CD1c-positive myeloid dendritic cell (primary cell): ENCODE results near the gene VIM.

Experiments used
- DNase-seq: peaks from one replicate; pipeline ENCODE4 v3.0.0-alpha.2; 2016; ENCODE audit errors: extremely low spot score

VIM gene

DNA sequence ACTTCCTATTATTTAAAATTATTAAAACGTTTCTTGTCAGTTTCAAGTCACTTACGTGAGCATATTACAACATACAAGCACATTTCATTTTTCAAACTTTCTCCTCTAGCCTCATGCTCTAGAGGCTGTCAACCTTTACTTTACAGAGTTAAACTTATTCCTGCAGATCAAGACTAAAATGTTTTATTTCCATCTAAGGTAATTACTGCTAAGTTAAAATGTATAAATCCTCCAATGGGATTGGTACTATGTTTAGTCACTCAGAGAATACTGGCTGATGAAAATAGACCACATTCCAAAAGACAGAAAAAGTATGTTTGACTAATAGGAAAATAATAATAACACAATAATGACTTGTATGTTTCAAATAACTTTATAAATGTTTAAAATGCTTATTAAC, 18.2 kb upstream of the VIM start:
- no peak for DNase-seq

DNA sequence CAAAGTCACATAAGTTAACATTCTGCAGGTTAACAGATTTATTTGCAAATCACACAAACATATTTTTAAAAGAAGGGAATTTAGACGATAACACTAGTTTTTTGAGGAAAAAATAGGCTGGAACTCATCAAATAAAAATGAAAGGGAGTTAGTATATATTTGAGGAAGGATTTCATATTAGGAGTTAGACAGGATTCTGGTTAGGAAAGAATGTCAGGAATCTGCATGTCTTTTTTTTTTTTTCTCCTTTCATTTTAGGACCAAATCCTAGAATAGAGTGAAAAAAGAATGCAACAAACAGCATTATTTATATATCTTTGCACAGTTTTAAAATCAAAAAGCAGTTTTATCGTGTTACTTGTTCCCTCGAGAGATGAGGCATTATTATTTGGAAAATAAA, 17.7 kb upstream of the VIM start:
- no peak for DNase-seq

DNA sequence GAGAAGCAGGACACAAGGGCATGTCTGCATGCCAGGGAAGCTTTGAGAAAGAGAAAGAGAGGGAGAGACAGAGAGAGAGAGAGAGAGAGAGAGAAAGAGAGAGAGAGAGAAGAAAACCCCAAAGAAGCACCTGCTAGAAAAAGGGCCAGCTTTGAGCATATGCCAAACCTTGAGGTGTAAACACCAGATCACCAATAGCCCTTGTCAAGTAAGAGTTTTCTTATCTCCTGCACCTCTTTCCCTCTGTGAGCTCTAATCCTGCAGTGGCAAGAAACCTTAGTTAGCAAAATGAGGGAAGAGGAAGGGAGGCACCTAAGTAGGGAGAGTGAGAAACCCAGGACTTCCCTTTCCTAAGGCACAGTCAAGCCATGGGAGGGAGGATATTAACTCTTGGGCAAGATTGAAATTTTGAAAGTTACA, 15.2 kb upstream of the VIM start:
- DNase-seq, result peak; percentile 90

DNA sequence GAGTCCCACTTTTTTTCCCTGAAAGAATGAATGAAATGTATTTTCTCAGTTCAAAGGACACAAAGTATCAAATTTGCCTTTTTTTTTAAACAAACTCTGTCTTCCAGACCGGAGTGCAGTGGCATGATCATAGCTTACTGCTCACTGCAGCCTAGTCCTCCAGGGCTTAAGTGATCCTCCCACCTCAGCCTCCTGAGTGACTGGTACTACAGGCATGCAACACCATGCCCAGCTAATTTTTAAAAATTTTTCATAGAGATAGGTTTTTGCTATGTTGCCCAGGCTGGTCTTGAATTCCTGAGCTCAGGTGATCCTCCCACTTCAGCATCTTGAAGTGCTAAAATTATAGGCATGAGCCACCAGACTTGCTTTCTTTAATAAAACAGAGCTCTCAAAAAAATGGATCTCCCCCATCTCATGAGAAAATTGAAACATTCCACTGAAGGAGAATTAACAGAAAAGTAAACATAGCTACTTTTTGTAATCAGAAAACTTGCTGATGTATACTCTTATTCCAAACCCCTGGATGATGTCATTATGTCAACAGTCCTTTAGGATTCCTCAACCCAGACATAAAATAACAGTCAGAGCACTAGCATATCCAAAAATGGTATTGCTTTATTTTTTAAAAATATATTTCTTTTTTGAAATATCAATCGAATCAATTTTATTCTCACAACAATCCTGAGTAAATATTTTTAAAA, 14.2 kb upstream of the VIM start:
- DNase-seq, result peak; percentile 24

DNA sequence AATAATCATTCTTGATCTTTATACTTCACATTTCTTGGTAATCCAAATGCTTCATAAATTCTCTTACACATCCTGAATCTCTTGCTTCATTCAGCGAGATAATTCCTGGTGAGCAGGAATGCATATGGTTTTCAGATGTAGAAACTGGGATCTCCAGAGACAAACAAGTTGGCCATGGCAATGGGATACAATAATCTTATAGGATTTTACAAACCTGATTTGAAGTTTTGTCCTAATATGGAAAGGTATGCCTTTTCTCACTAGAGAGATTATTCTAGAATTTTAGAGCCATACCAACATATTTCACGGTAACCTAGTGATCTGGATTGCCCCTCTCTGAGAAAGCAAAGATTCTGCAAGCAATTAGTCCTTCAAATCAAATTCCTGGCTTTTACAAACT, 13.5 kb upstream of the VIM start:
- DNase-seq, result no peak

DNA sequence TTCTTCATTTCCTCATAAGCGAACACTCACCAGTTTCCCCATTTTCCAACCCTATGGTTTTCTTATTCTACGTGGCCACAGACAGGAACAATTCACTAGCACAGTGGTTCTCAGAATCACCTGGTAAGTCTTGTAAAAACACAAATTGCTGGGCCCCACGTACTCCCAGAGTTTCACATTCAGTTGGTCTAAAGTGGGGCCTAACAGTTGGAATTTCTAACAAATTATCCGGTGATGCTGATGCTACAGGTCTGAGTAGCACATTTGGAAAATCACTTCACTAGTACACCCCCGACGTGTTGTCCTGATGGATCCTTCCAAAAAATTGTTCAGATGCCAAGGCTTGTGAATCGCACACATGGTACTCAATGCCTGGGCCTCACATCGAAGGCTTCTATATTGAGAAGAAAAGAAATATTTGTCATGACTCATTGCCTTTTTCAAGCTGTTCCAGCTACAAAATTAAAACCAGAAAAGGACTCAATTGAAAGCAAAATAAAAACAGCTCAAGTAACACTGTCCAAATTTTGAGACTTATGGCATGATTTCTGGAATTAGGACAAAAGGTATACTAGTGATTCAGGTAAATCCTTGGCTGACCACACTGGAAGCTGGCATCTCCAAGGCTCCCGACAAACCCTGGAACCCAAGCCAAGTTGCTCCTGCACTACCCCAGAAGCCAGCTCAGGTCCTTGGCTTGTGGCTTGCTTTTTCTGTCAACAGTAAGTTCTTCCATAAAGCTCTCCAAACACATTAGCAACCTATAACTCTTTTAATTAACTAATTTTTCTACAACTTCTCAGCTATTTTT, 12.9 kb upstream of the VIM start:
- DNase-seq, result peak; percentile 82

DNA sequence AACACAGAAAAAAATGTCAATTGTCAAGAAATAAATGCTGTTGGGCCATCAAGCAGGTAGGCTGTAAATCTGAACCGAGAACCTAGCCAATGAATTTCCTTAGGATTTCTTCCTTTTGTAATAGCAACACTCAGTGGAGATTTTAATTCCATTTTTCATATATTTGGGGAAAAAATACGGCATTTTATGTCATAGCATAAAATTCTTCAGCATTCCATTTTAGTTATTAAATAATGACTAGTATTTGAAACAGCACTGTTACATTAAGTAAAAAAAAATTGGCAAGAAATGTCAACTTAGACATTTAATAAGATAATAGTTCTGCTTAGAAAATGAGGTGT, 12.3 kb upstream of the VIM start:
- no peak for DNase-seq

DNA sequence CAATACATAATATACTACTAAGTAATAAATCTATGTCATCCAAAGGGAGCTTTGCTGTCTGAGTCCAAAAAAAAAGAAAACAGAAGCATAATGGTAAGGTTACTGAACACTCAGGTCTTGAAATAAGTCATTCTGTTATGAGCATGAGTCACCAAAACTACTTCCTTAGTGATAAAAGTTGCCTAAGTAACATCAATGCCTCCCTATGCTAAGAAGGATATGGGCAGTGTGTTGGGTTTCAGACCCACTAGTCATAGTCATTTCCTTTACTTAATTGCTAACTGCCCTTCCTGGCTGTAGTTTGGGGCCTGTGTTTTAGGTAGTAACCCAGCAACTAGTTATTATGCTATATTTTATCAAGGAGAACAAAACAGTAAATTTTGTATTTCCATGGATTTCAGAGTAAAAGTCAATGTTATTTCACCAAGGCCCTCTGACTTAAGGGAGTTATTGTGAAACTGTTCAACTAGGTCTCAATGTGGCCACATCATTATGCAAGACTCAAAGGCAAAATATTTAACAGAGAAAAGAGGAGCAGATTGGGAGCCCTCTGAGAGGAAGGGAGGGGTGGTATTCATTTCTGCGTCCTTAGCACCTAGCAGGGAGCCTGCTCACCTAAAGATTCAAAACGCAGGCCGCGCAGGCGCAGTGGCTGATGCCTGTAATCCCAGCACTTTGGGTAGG, 11.7 kb upstream of the VIM start:
- DNase-seq, result peak; percentile 95

DNA sequence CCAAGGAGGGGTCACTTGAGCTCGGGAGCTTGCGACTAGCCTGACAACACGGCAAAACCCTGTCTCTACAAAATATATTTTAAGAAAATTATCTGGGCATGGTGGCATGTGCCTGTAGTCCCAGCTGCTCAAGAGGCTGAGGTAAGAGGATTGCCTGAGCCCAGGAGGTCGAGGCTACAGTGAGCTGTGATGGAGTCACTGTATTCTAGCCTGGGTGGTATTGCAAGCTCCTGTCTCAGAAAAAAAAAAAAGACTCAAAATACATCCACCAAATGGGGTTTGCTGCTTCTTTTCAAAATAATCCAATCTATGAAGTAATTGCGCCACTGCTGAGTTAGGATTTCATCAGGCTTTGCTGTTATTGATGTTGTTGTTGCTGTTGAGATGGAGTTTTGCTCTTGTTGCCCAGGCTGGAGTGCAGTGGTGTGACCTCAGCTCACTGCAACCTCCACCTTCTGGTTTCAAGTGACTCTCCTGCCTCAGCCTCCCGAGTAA, 11.1 kb upstream of the VIM start:
- peak; percentile 79 for DNase-seq

DNA sequence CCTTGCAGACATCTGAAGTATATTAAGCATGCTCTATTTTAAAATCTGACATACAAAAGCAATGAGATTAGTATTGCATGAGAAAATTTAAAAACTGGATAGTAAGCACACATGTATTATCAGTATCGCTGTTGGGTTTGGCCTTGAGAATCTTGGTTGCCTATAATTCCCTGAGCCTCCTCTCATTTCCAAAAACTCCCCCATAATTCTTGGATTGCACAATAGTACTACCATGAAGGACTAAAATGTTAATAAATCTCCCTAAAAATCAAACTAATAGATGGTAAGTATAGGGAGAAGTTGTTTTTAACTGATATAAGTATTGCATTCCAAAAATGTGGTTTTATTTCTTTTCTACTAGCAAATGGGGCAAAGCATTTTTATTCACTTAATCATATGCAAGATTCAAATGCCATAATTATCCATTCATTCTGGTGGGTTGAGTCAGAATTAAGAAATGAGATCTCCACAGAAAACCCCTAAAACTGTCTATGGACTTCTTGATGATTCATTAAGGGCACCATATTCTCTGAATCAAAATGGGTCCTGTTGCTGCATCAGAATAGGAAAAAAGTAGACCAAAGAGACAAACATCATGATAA, 10.3 kb upstream of the VIM start:
- peak; percentile 35 for DNase-seq

DNA sequence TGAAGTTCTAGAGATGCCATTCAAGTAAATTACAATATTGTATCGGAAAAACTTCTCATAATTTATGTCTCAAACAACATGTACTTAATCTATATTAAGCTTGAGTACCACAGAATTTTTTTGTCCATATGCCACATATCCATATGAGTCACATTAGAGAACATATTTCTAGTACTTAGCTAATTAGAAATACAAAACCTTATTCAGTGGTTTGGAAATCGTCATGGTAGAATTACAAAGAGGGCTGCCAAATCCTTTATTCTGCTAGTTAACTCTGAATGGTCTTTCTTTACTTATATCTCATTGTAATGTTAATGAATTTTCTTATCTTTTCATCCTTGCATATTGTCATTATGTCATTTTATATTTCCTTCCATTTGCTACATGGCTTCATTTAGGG, 9.0 kb upstream of the VIM start:
- no peak for DNase-seq

DNA sequence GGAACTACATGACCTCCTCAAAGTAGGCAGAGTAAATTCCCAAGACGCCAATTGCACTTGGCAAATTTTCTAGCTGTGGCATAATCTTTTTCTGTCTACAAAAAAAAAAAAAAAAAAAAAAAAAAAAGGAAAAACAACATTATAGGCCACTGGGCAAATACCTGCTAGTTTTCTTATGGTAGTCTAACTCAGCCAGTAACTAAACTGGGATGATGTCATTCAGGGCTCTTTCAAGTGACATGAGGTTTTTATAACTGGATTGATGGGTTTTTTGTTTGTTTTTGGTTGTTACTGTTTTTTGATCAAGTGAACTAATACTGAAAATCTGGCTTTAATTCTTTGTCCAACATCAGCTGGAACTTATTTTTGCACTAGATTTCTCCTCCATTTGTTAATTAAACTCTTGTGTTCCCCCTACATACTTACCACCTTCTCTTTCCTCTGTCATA, 7.4 kb upstream of the VIM start:
- DNase-seq, result peak; percentile 36

DNA sequence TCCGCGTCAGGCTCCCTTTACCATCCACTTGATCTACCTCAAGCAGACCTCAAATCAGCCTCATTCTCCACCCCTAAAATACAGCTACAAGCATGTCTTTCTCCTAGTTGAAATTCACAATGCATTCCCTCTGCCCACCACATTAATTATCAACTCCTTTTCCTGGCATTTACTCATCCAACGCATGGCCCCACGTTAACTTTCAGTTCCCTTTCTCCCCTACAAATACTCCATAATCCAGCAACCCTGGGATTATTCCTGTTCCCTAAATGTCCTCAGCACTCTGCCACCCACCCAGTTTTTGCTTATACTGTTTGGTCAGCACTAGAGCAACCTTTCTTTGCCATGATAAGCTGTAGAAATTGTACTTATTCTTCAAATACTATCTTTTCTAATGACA, 5.7 kb upstream of the VIM start:
- DNase-seq, result peak; percentile 94

DNA sequence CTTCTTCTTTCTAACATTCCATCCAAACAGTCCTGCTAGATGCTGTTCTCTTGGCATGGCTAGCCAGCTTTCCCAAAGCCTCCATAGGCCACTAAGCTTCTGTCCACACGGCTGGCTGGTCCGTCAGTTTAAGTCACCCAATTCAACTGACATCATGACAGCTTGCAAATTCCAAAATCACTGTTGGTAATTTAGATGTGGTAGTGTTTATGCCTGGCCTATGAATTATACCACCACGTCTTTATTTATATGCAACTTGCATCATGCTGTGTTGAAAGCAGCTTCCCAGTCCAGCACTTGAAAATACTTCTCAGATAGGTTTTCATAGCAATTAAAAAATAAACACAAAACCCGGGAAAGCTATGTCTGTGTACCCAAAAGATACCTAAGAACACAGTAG, 2.2 kb upstream of the VIM start:
- DNase-seq, result no peak

DNA sequence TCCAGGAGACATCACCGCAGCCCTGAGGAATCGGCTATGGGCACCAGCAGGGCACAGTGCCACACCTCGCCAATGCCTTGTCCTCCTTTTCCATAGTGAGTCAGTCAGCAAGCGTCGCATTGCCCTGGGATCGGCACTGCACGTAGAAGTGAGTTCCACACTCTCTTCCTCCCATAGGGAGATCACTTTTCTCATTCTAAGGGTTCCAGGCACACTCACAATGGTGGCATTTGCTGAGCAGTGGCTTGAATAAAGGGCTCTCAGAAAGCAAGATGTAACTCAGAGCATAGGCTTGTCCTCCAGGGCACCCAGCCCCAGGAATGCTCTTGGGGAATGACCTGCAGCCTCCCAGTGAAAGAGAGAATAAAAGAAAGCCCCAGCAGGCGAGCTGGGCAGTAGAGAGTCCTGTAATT, 1.1 kb upstream of the VIM start:
- DNase-seq, result peak; percentile 12

DNA sequence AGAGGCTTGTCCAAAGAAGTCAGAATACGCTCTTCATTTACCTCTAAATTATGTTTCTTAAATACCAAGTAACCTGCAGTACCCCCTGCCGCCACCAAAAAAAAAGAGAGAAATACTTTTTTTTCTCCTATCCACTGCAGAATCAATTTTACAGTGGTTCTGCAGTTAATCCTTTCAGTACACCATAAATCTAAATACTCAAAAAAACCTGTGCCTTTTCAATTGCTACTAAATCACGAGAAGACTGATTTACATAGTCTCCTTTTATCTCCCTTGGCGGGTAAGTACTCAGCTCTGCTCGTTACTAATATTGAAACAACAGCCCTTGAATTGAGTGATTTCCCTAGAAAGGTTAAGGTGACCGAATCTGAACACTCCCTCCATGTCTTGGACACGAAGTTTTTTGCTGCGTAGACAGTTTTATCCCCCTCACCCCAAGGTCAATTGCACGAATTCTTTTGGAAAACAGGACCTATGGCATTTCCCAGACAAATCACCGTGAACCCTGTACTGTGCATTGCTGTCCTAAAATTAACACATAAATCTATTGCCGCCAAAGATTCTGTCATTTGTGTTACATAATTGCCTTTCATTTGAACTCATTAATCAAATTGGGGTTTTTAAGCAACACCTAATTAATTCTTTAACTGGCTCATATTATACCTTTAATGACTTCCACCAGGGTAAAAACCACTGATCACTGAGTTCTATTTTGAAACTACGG, 512 bp upstream of the VIM start:
- peak; percentile 82 for DNase-seq

DNA sequence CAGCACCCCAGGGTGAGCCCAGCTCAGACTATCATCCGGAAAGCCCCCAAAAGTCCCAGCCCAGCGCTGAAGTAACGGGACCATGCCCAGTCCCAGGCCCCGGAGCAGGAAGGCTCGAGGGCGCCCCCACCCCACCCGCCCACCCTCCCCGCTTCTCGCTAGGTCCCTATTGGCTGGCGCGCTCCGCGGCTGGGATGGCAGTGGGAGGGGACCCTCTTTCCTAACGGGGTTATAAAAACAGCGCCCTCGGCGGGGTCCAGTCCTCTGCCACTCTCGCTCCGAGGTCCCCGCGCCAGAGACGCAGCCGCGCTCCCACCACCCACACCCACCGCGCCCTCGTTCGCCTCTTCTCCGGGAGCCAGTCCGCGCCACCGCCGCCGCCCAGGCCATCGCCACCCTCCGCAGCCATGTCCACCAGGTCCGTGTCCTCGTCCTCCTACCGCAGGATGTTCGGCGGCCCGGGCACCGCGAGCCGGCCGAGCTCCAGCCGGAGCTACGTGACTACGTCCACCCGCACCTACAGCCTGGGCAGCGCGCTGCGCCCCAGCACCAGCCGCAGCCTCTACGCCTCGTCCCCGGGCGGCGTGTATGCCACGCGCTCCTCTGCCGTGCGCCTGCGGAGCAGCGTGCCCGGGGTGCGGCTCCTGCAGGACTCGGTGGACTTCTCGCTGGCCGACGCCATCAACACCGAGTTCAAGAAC, 1.1 kb downstream of the VIM start:
- peak; percentile 95 for DNase-seq

DNA sequence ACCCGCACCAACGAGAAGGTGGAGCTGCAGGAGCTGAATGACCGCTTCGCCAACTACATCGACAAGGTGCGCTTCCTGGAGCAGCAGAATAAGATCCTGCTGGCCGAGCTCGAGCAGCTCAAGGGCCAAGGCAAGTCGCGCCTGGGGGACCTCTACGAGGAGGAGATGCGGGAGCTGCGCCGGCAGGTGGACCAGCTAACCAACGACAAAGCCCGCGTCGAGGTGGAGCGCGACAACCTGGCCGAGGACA, 1.6 kb downstream of the VIM start:
- no peak for DNase-seq

DNA sequence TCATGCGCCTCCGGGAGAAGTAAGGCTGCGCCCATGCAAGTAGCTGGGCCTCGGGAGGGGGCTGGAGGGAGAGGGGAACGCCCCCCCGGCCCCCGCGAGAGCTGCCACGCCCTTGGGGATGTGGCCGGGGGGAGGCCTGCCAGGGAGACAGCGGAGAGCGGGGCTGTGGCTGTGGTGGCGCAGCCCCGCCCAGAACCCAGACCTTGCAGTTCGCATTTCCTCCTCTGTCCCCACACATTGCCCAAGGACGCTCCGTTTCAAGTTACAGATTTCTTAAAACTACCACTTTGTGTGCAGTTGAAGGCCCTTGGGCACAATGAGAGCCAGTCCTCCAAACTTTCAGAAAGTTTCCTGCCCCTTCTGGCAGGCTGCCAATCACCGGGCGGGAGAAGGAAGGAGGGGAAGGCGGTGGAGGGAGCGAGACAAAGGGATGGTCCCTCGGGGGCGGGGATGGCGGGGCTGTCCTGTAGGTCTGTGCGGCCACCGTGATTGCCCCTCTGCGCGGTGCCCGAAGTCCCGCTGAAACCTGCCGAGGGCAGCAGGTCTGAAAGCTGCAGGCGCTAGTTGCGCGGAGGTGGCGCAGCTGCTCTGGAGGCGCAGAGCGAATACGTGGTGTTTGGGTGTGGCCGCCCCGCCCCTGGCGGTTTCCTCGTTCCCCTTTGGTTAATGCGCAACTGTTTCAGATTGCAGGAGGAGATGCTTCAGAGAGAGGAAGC, 2.1 kb downstream of the VIM start:
- DNase-seq, result peak; percentile 96

DNA sequence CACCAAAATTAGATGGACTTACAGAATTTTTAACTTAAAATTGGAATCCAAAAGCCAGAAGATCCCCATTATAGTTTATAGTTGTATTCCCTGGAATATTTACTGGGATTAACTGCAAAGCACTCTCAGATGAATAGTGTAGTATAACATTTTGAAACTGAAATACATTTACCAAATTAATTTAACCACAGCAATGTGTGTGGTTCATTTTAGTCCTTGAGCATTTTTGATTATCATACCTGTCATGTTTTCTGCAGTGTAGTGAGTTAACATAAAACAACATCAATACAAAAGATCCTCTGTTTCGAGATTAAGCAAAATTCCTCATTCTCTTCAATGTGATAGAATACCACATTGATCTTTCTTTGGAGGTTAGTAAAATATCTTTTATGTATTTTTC, 3.7 kb downstream of the VIM start:
- no peak for DNase-seq
